Heart left ventricle (tissue), 13 donors: ENCODE data around the gene AGER.

Experiments used
- CTCF ChIP-seq, 12 donors: fragments of 200-600 bp; sonication (generic) in 4 of 12; IDR thresholded peaks; one replicate each; pipeline versions ENCODE4 v1.5.0 to v1.8.0; 2018 to 2022; ENCODE audit warnings: antibody characterized with exemption in 12 of 12, mild to moderate bottlenecking in 5 of 12
- POLR2A ChIP-seq, 2 donors: fragments of 450-650 bp; IDR thresholded peaks; one replicate each; pipeline ENCODE4 v1.6.1; 2017; ENCODE audit warnings: antibody characterized with exemption in 2 of 2, mild to moderate bottlenecking in 2 of 2, moderate library complexity in 2 of 2
- donor health status: ischemic (EF 13 %, LVEDD 7.1; RV severe dilation, severe dysfunction).
- donor health status: DM: no; HTN: yes; CAD: no.
- donor health status: DM: no; HTN: no; CAD: no.
- donor health status: ischemic (EF 25% LVEDD 6.9; RV normal size, moderate dysfunction).
- donor health status: ischemic (EF 25% LVEDD 5.7; RV mildly dilated, moderate dysfunction).
- donor health status: ischemic (EF 35%, LVEDD 5.7; RV mildly dilated, moderate dysfunction).
- donor health status: nonischemic (EF 11% LVEDD 7.7; RV severe dilation, severe dysfunction).
- donor health status: DM: yes; HTN: yes; CAD: no.
- donor health status: PGD.
- donor health status: ischemic (EF 29% LVEDD 5.4; RV normal size, mild dysfunction).
- donor health status: nonischemic (EF 23%, LVEDD 6.1; RV moderate dilation, normal function).

GRCh38 chr6:32222333-32223230 is 38.5 kb upstream of the AGER start:
- TF ChIP-seq CTCF (IDR thresholded peaks at IDR 0.05) (no peak), POLR2A (IDR thresholded peaks at IDR 0.05) (no peak)
